Activated CD4-positive, alpha-beta T cell treated with anti-CD3 and anti-CD28 coated beads for 36 hours (primary cell): ENCODE data around the gene CCDC12. TPM values are rescaled to one million over a fixed set of nuclear protein-coding genes. Genes with fewer than 3 reads are reported as not detected.
A peak's percentile ranks its signal among the peaks of the same experiment; 100 is the strongest.

Experiments used
- ATAC-seq: fragments of 200-7000 bp; cut with Tn5 transposase; one replicate; pipeline ENCODE4 v1.10.0; 2021; ENCODE audit warnings: mild to moderate bottlenecking, moderate library complexity
- CTCF ChIA-PET: fragments of 350-600 bp; sonication (Branson Sonifier 250); formaldehyde crosslinking; loops from one replicate; lab custom pipeline; 2021; ENCODE audit warnings: antibody characterized with exemption; lab: Charles Lee
- POLR2A ChIA-PET: fragments of 350-600 bp; sonication (Branson Sonifier 250); formaldehyde crosslinking; loops from one replicate; lab custom pipeline; 2021; ENCODE audit warnings: antibody characterized with exemption, inconsistent platforms; lab: Charles Lee
- DNase-seq: peaks from one replicate; pipeline ENCODE4 v3.0.0-alpha.2; 2020
- H3K27ac Mint-ChIP-seq: one replicate; pipeline ENCODE4 v1.8.0; 2021; ENCODE audit warnings: mixed read lengths
- H3K27me3 Mint-ChIP-seq: one replicate; pipeline ENCODE4 v1.8.0; 2021; ENCODE audit warnings: mixed read lengths
- H3K36me3 Mint-ChIP-seq: one replicate; pipeline ENCODE4 v1.8.0; 2021; ENCODE audit warnings: low read depth, mixed read lengths
- H3K4me1 Mint-ChIP-seq: one replicate; pipeline ENCODE4 v1.8.0; 2021; ENCODE audit warnings: mixed read lengths
- H3K4me3 Mint-ChIP-seq: one replicate; pipeline ENCODE4 v1.8.0; 2021; ENCODE audit warnings: mild to moderate bottlenecking, moderate library complexity, mixed read lengths
- H3K9me3 Mint-ChIP-seq: one replicate; pipeline ENCODE4 v1.8.0; 2021; ENCODE audit warnings: low read depth, mixed read lengths
- intact Hi-C, 2 experiments: fragments of 100-400 bp; cut with DNase I in 1 of 2; cut with micrococcal nuclease in 1 of 2; formaldehyde crosslinking; loops; one replicate each; pipeline versions ENCODE4 v1.14.2 to v1.15.1; 2022 to 2024; cut with DNase I, micrococcal nuclease
- total RNA-seq, 2 experiments: library from RNA; stranded (reverse); gene quantifications; one replicate each; pipeline ENCODE4 v1.2.3, GENCODE V29; 2021

CCDC12 gene
- total RNA-seq, 2 experiments from 2014 or later, result 45.4 to 47.8 TPM

DNA sequence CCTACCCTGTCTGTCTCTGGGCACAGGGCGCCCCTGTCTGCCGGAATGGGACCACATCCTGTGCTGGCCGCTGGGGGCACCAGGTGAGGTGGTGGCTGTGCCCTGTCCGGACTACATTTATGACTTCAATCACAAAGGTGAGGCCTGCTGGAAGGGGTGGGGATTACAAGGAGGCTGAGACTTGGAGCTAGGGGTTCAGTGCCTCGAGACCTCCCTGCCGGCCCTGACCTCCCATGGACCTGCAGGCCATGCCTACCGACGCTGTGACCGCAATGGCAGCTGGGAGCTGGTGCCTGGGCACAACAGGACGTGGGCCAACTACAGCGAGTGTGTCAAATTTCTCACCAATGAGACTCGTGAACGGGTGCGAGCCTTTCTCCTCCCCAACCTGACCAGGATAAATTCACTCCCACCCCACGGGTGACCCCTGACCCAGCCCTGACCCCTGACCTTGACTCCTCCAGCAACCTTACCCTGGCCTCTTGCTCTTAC lies 78.7 kb downstream of the CCDC12 start:
- H3K9me3 Mint-ChIP-seq, result no peaks in the 10 kb centered on the region
- ChIA-PET CTCF (no interaction called here), POLR2A (interaction anchor here (0.7 kb wide), 1 partner anchor 227 kb away, joined by 3 read pairs; no protein-coding TSS in a partner anchor)
- intact Hi-C loops, result no loop called here
- ATAC-seq (no peak), DNase-seq (no peak)
- H3K4me3 Mint-ChIP-seq, result no peak overlapping the region
- no peaks in the 10 kb centered on the region for H3K36me3 Mint-ChIP-seq
- no peak overlapping the region for H3K27ac Mint-ChIP-seq
- H3K27me3 Mint-ChIP-seq, result peaks cover 16% of the 10 kb centered on the region
- H3K4me1 Mint-ChIP-seq, result peaks cover 2% of the 10 kb centered on the region

GRCh38 chr3:46897031-46897430 lies 79.5 kb downstream of the CCDC12 start:
- Mint-ChIP-seq H3K27me3 (peaks cover 20% of the 10 kb centered on the region), H3K4me1 (peaks cover 4% of the 10 kb centered on the region), H3K27ac (no peak overlapping the region), H3K36me3 (no peaks in the 10 kb centered on the region), H3K4me3 (no peak overlapping the region), H3K9me3 (no peaks in the 10 kb centered on the region)
- intact Hi-C loops, result no loop called here
- CTCF ChIA-PET, result interaction anchor here (1.0 kb wide), 1 partner anchor 195 kb away, joined by 3 read pairs; no protein-coding TSS in a partner anchor
- ATAC-seq (no peak), DNase-seq (no peak)
- POLR2A ChIA-PET, result no interaction called here

DNA sequence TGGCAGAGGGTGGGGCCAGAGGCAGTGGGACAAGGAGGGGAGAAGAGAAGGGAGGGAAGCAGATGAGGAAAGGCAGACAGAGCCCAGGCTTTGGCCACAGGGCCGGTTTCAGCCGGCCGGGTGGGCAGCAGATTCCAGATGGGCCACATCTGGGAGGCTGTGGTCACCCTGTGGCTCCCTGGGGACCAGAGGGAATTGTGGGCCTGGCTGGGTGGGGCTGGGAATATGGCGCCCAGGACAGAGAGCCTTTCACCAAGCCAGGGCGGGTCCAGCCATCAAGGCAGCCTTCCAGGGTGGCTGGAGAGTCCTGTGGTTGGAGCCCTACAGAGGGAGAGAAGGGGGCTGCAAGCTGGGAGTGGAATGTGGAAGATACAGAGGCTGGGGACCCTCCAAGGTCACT lies 80.2 kb downstream of the CCDC12 start:
- H3K36me3 Mint-ChIP-seq, result no peaks in the 10 kb centered on the region
- H3K4me1 Mint-ChIP-seq, result peaks cover 4% of the 10 kb centered on the region
- H3K9me3 Mint-ChIP-seq, result no peaks in the 10 kb centered on the region
- no peak for ATAC-seq
- POLR2A ChIA-PET, result no interaction called here
- H3K27ac Mint-ChIP-seq, result no peak overlapping the region
- CTCF ChIA-PET, result interaction anchor here (0.7 to 2.2 kb wide), 7 partner anchors 13 to 407 kb away, joined by 3 to 12 read pairs (median 4); no protein-coding TSS in a partner anchor
- DNase-seq, result no peak
- no peak overlapping the region for H3K4me3 Mint-ChIP-seq
- H3K27me3 Mint-ChIP-seq, result peaks cover 26% of the 10 kb centered on the region
- intact Hi-C loops, result no loop called here

GRCh38 chr3:46895761-46896160 lies 80.8 kb downstream of the CCDC12 start:
- CTCF ChIA-PET, result interaction anchor here (0.6 to 2.2 kb wide), 10 partner anchors 11 to 1635 kb away, joined by 3 to 12 read pairs (median 4); no protein-coding TSS in a partner anchor
- Mint-ChIP-seq H3K27me3 (peaks cover 33% of the 10 kb centered on the region), H3K4me3 (no peak overlapping the region), H3K9me3 (no peaks in the 10 kb centered on the region), H3K4me1 (peaks cover 4% of the 10 kb centered on the region), H3K27ac (no peak overlapping the region), H3K36me3 (no peaks in the 10 kb centered on the region)
- POLR2A ChIA-PET, result no interaction called here
- intact Hi-C loops, result loop anchor here (1.0 kb wide), 3 partner anchors 29 to 190 kb away; no protein-coding TSS in a partner anchor
- no peak for ATAC-seq
- DNase-seq, result no peak

GRCh38 chr3:46895204-46895660 lies 81.3 kb downstream of the CCDC12 start:
- intact Hi-C loops, result loop anchor here (1.0 kb wide), 3 partner anchors 29 to 190 kb away; no protein-coding TSS in a partner anchor
- Mint-ChIP-seq H3K27ac (no peak overlapping the region), H3K36me3 (no peaks in the 10 kb centered on the region), H3K9me3 (no peaks in the 10 kb centered on the region), H3K27me3 (peaks cover 35% of the 10 kb centered on the region), H3K4me3 (no peak overlapping the region), H3K4me1 (peaks cover 4% of the 10 kb centered on the region)
- ATAC-seq (peak; percentile 74), DNase-seq (peak; percentile 86)
- POLR2A ChIA-PET, result no interaction called here
- CTCF ChIA-PET, result interaction anchor here (0.6 to 2.2 kb wide), 14 partner anchors 9 to 1634 kb away, joined by 3 to 12 read pairs (median 4); no protein-coding TSS in a partner anchor

GRCh38 chr3:46894256-46894655 lies 82.3 kb downstream of the CCDC12 start:
- DNase-seq (no peak), ATAC-seq (no peak)
- Mint-ChIP-seq H3K27ac (no peak overlapping the region), H3K9me3 (no peaks in the 10 kb centered on the region), H3K4me1 (peaks cover 4% of the 10 kb centered on the region), H3K4me3 (no peak overlapping the region), H3K36me3 (no peaks in the 10 kb centered on the region), H3K27me3 (peaks cover 35% of the 10 kb centered on the region)
- intact Hi-C loops, result loop anchor here in 1 of 2 experiments (1.0 kb wide), 1 partner anchor 28 kb away; no protein-coding TSS in a partner anchor
- POLR2A ChIA-PET, result no interaction called here
- CTCF ChIA-PET, result interaction anchor here (0.6 to 2.2 kb wide), 8 partner anchors 9 to 196 kb away, joined by 3 to 12 read pairs (median 4); no protein-coding TSS in a partner anchor

GRCh38 chr3:46893763-46894162 lies 82.8 kb downstream of the CCDC12 start:
- ChIA-PET CTCF (interaction anchor here (0.6 to 2.1 kb wide), 2 partner anchors 9 to 22 kb away, joined by 3 to 5 read pairs; no protein-coding TSS in a partner anchor), POLR2A (no interaction called here)
- H3K4me3 Mint-ChIP-seq, result no peak overlapping the region
- DNase-seq, result no peak
- intact Hi-C loops, result loop anchor here in 1 of 2 experiments (1.0 kb wide), 1 partner anchor 27 kb away; no protein-coding TSS in a partner anchor
- H3K36me3 Mint-ChIP-seq, result no peaks in the 10 kb centered on the region
- no peak overlapping the region for H3K27ac Mint-ChIP-seq
- ATAC-seq, result no peak
- peaks cover 4% of the 10 kb centered on the region for H3K4me1 Mint-ChIP-seq
- H3K27me3 Mint-ChIP-seq, result peaks cover 33% of the 10 kb centered on the region
- no peaks in the 10 kb centered on the region for H3K9me3 Mint-ChIP-seq

DNA sequence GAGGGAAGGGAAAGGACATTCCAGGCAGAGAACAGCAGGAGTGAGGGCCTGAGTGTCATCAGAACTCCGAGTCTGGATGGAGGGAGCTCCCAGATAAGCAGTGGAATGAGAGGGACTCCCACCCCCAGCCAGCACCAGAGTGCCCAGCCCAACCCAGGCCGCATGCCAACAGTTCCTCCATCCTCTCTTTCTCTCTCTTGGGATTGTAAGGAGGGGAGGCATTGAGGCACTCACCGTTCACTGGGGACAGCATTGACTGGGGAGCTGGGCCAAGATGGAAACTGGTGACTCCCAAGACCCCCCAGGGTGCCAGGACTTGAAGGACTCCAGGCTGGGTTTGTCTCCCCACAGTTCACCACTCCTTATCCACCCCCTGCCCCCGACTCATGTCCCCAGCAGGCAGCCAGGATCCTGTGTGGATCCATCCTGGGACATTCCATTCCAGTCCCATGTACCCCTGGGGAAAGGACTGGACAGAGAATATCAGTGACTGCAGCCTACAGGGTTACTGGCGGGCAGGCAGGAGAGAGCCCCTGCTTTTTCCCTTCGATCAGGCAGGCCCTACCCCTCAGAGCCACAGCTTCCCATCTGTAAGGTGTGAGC lies 83.3 kb downstream of the CCDC12 start:
- H3K9me3 Mint-ChIP-seq, result no peaks in the 10 kb centered on the region
- no peaks in the 10 kb centered on the region for H3K36me3 Mint-ChIP-seq
- ATAC-seq (no peak), DNase-seq (no peak)
- intact Hi-C loops, result no loop called here
- POLR2A ChIA-PET, result no interaction called here
- H3K4me3 Mint-ChIP-seq, result no peak overlapping the region
- H3K27me3 Mint-ChIP-seq, result peaks cover 33% of the 10 kb centered on the region
- H3K4me1 Mint-ChIP-seq, result peaks cover 2% of the 10 kb centered on the region
- CTCF ChIA-PET, result interaction anchor here (0.6 to 2.1 kb wide), 2 partner anchors 22 to 24 kb away, joined by 3 to 5 read pairs; no protein-coding TSS in a partner anchor
- H3K27ac Mint-ChIP-seq, result no peak overlapping the region

GRCh38 chr3:46892285-46893145 lies 84.0 kb downstream of the CCDC12 start:
- Mint-ChIP-seq H3K4me3 (peak overlapping the region; percentile 44), H3K9me3 (no peaks in the 10 kb centered on the region)

DNA sequence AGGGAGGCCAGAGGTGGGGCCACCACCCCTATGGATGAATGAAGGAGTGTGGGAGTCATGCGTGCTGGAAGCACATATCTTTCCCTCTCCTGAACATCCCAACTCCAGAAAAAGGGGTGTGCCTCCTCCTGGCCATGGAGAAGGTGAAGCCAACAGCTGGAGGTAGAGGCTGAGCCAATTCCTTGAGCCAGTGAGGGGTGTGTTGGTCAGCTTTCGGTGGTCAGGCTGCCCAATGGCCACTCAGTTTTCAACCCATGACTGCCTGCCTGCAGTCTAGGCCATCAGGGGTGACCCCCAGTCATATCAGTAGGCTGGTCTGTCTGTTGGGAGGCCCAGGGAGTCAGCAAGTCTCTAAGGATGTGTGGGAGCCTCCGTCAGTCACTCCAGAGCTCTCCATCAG lies 85.4 kb downstream of the CCDC12 start:
- no peak for DNase-seq
- no peak overlapping the region for H3K4me3 Mint-ChIP-seq

More at GRCh38 chr3:46892285-46893145, 84.0 kb downstream of the CCDC12 start:
- DNase-seq (peak; percentile 28), ATAC-seq (peak; percentile 28)
- CTCF ChIA-PET, result interaction anchor here (0.6 kb wide), 1 partner anchor 23 kb away, joined by 3 read pairs; no protein-coding TSS in a partner anchor
- POLR2A ChIA-PET, result no interaction called here
- Mint-ChIP-seq H3K36me3 (no peaks in the 10 kb centered on the region), H3K27me3 (peaks cover 27% of the 10 kb centered on the region), H3K4me1 (peaks cover 2% of the 10 kb centered on the region), H3K27ac (no peak overlapping the region)
- intact Hi-C loops, result no loop called here

GRCh38 chr3:46890132-46890531 lies 86.4 kb downstream of the CCDC12 start:
- no peak overlapping the region for H3K4me3 Mint-ChIP-seq
- ChIA-PET CTCF (interaction anchor here (1.9 kb wide), 1 partner anchor 19 kb away, joined by 5 read pairs; no protein-coding TSS in a partner anchor), POLR2A (no interaction called here)
- peaks cover 28% of the 10 kb centered on the region for H3K27me3 Mint-ChIP-seq
- no peak for ATAC-seq
- no peak overlapping the region for H3K27ac Mint-ChIP-seq
- H3K9me3 Mint-ChIP-seq, result no peaks in the 10 kb centered on the region
- no peaks in the 10 kb centered on the region for H3K36me3 Mint-ChIP-seq
- no peak for DNase-seq
- peaks cover 2% of the 10 kb centered on the region for H3K4me1 Mint-ChIP-seq
- intact Hi-C loops, result no loop called here

More for the DNA sequence above, 85.4 kb downstream of the CCDC12 start:
- peaks cover 2% of the 10 kb centered on the region for H3K4me1 Mint-ChIP-seq
- H3K27ac Mint-ChIP-seq, result no peak overlapping the region
- intact Hi-C loops, result no loop called here
- no peaks in the 10 kb centered on the region for H3K9me3 Mint-ChIP-seq
- POLR2A ChIA-PET, result interaction anchor here (0.6 kb wide), 1 partner anchor 320 kb away, joined by 3 read pairs; no protein-coding TSS in a partner anchor
- no peaks in the 10 kb centered on the region for H3K36me3 Mint-ChIP-seq
- CTCF ChIA-PET, result interaction anchor here (1.0 to 1.9 kb wide), 2 partner anchors 18 to 20 kb away, joined by 3 to 5 read pairs; no protein-coding TSS in a partner anchor
- peaks cover 27% of the 10 kb centered on the region for H3K27me3 Mint-ChIP-seq
- no peak for ATAC-seq
